ENCODE results near the gene ZAR1.

DNA sequence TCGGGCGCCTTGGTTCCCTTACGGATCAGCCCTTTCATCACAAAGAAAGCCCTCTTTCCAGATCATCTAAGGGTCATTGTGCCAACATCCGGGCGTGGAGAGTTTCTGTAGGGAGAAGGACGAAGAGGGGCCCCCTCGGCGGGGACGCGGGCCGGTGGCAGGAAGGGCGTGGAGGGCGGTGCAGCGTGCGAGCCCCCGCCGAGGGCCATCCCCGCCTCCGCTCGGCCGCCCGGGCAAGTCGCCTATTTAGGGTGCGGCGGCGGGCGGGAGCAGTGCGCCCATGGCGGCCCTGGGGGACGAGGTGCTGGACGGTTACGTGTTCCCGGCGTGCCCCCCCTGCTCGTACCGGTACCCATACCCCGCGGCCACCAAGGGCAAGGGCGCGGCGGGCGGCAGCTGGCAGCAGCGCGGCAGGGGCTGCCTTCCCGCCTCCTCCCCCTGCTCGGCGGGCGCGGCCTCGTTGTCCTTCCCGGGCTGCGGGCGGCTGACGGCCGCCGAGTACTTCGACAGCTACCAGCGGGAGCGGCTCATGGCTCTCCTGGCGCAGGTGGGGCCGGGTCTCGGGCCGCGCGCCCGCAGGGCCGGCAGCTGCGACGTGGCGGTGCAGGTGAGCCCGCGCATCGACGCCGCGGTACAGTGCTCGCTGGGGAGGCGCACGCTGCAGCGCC lies at the start of gene ZAR1:
- no peak for TF ChIP-seq CTCF (IDR thresholded peaks at IDR 0.05)
- no peak for TF ChIP-seq POLR2A (IDR thresholded peaks at IDR 0.05)
